Uterus (tissue), 2 donors: Measurements from ENCODE around the gene B3GNT7.

Source experiments
- POLR2A ChIP-seq, 2 donors: fragments of 450-650 bp; IDR thresholded peaks; one replicate each; pipeline ENCODE4 v1.6.1; 2016; ENCODE audit warnings: antibody characterized with exemption in 2 of 2, mild to moderate bottlenecking in 1 of 2, moderate library complexity in 1 of 2
- TF ChIP-seq, protein P1 (sequence below), 4 experiments: fragments of 200-600 bp in 2 of 4; fragments of 450-650 bp in 2 of 4; sonication (generic) in 2 of 4; IDR thresholded peaks; one replicate each; pipeline ENCODE4 v1.5.1; 2016 to 2019; ENCODE audit warnings: antibody characterized with exemption in 4 of 4, mild to moderate bottlenecking in 2 of 4, moderate library complexity in 1 of 4

DNA sequence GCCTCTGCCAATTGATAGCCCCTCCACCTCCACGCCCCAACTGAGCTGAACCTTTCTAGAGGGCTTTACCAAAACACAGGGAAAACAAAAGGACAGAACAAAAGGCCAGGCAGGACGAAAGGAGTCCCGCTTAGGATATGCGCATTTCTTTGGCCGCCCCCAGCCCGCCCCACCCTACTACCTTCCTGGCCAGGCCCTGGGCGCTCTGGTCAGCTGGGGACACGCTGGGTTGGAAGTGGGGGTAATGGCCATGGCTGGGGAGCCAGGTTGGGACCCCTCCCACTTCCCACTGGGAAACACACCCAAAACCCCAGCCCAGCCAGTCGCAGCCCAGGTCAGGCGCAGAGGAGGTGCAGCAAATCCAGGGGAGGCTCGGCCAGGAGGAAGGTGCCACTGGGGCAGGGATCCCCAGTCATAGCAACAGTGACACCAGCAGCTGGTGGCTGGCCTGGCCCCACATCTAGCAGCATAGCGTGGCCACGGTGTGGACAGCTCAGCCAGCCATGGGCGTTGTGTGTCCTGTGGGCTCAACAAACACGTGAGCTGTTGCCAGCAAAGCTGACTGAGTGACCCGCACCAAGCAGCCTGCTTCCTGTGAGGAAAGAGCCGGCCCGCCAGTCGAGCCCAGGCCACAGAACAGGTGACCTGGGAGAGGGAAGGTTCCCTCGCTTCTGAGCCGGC lies 24.6 kb upstream of the B3GNT7 start:
- TF ChIP-seq POLR2A (IDR thresholded peaks at IDR 0.05), result no peak
- TF ChIP-seq, protein P1, sequence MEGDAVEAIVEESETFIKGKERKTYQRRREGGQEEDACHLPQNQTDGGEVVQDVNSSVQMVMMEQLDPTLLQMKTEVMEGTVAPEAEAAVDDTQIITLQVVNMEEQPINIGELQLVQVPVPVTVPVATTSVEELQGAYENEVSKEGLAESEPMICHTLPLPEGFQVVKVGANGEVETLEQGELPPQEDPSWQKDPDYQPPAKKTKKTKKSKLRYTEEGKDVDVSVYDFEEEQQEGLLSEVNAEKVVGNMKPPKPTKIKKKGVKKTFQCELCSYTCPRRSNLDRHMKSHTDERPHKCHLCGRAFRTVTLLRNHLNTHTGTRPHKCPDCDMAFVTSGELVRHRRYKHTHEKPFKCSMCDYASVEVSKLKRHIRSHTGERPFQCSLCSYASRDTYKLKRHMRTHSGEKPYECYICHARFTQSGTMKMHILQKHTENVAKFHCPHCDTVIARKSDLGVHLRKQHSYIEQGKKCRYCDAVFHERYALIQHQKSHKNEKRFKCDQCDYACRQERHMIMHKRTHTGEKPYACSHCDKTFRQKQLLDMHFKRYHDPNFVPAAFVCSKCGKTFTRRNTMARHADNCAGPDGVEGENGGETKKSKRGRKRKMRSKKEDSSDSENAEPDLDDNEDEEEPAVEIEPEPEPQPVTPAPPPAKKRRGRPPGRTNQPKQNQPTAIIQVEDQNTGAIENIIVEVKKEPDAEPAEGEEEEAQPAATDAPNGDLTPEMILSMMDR (IDR thresholded peaks at IDR 0.05), result no peak
